Common myeloid progenitor, CD34-positive (primary cell): Measurements from ENCODE around the gene WNT3.

Experiments
- CTCF ChIA-PET: fragments of 350-600 bp; sonication (Branson Sonifier 250); formaldehyde crosslinking; loops from one replicate; lab custom pipeline; 2021; ENCODE audit warnings: antibody characterized with exemption; lab: Charles Lee
- POLR2A ChIA-PET: fragments of 350-600 bp; sonication (Branson Sonifier 250); formaldehyde crosslinking; loops from one replicate; lab custom pipeline; 2021; ENCODE audit warnings: antibody characterized with exemption; lab: Charles Lee
- DNase-seq, 3 donors: peaks; one replicate each; pipeline versions ENCODE4 v3.0.0 to v3.0.0-alpha.2; 2013
- H3K27ac ChIP-seq, 2 experiments: 1 replicate in 1 of 2; 2 replicates in 1 of 2; pipeline ENCODE4 v1.7.0; 2013; ENCODE audit warnings: inconsistent platforms in 2 of 2, low read length in 2 of 2, mild to moderate bottlenecking in 2 of 2, low read depth in 1 of 2, moderate library complexity in 1 of 2; ENCODE audit not compliant: severe bottlenecking in 2 of 2, insufficient read depth in 1 of 2, poor library complexity in 1 of 2
- H3K27me3 ChIP-seq, 5 experiments: replicated peaks in 2 of 5; 1 replicate in 3 of 5; 2 replicates in 2 of 5; pipeline versions ENCODE4 v1.6.1 to v1.7.0; 2013; ENCODE audit warnings: low read length in 4 of 5, mild to moderate bottlenecking in 2 of 5, moderate library complexity in 2 of 5, inconsistent platforms in 1 of 5; ENCODE audit not compliant: insufficient read depth in 5 of 5, control insufficient read depth in 4 of 5
- H3K36me3 ChIP-seq, 4 experiments: 1 replicate in 2 of 4; 2 replicates in 2 of 4; pipeline versions ENCODE4 v1.6.1 to v1.7.0; 2013; ENCODE audit warnings: low read length in 3 of 4, control low read depth in 1 of 4, mild to moderate bottlenecking in 1 of 4; ENCODE audit not compliant: control insufficient read depth in 4 of 4, insufficient read depth in 4 of 4
- H3K4me1 ChIP-seq, 4 experiments: 1 replicate in 3 of 4; 2 replicates in 1 of 4; pipeline versions ENCODE4 v1.6.1 to v1.7.1; 2013; ENCODE audit warnings: low read length in 3 of 4, mild to moderate bottlenecking in 3 of 4, control low read depth in 1 of 4, inconsistent platforms in 1 of 4, moderate library complexity in 1 of 4; ENCODE audit not compliant: control insufficient read depth in 4 of 4, insufficient read depth in 4 of 4; ENCODE audit errors: control extremely low read depth in 1 of 4
- H3K4me3 ChIP-seq, 7 experiments: 1 replicate in 4 of 7; 2 replicates in 3 of 7; pipeline versions ENCODE4 v1.5.1 to v1.7.0; 2013; ENCODE audit warnings: mild to moderate bottlenecking in 7 of 7, low read length in 6 of 7, moderate library complexity in 6 of 7, inconsistent platforms in 2 of 7, low read depth in 2 of 7, control low read depth in 1 of 7; ENCODE audit not compliant: insufficient read depth in 4 of 7, control insufficient read depth in 1 of 7; ENCODE audit errors: extremely low read depth in 1 of 7
- H3K9me3 ChIP-seq, 5 experiments: 1 replicate in 4 of 5; 2 replicates in 1 of 5; pipeline versions ENCODE4 v1.6.1 to v1.7.1; 2013; ENCODE audit warnings: low read length in 4 of 5, mild to moderate bottlenecking in 2 of 5, inconsistent platforms in 1 of 5, low read depth in 1 of 5, moderate library complexity in 1 of 5; ENCODE audit not compliant: control insufficient read depth in 4 of 5, insufficient read depth in 2 of 5; ENCODE audit errors: control extremely low read depth in 1 of 5
- WGBS: methylation state at CpG from one replicate; pipeline ENCODE4 v1.1.5; 2013; ENCODE audit not compliant: insufficient coverage; 5-methylcytosine and 5-hydroxymethylcytosine counted together

The WNT3 gene

DNA sequence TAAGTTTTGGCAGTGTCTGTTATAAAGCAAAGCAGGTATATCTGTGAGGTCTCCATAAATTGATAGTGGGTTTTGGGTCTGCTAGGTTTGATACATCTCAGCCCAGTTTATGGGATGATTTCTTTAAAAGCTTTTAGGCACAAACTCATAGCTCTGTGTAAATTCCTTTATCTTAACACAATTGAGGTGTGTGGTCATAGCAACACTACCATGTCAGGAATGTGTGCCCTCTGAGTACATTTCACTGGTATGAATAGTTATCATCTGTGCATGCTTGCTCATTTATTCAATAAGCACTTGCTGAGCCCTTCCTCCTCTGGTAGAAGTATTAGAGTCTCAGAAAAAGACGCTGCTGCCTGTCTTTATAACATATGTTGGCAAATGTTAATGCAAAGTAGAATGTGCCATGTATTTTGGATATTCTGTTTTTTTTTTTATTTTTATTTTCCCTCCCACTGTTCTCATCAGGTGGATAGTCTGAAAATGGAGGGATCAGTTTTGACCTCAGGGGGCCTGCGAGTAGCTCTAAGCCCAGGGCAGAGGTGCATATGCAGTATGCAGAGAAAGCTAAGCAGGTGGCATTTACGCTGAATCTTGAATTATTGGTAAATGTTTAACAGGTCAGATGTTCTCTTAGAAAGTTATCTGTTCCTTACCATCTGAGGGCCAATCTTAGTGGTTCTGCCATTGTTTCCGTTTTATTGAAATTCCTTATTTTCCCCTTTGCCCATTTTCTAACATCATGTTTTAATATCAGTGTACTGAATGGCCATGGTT, 90.7 kb downstream of the WNT3 start:
- ChIA-PET CTCF (interaction anchor here (0.8 kb wide), 1 partner anchor 10 kb away, joined by 3 read pairs; no protein-coding TSS in a partner anchor), POLR2A (interaction anchor here (1.0 kb wide), 1 partner anchor 8 kb away, joined by 3 read pairs; no protein-coding TSS in a partner anchor)
- DNase-seq, result no peak
- Histone ChIP-seq H3K9me3 (no peaks in the 10 kb centered on the region), H3K4me3 (no peak overlapping the region), H3K36me3 (peaks cover 1 to 14% (median 10%) of the 10 kb centered on the region in 4 experiments), H3K4me1 (no peaks in the 10 kb centered on the region), H3K27me3 (no peaks in the 10 kb centered on the region), H3K27ac (no peak overlapping the region)
- 90% methylated on average over 2 of the region's 4 CpGs for WGBS

DNA sequence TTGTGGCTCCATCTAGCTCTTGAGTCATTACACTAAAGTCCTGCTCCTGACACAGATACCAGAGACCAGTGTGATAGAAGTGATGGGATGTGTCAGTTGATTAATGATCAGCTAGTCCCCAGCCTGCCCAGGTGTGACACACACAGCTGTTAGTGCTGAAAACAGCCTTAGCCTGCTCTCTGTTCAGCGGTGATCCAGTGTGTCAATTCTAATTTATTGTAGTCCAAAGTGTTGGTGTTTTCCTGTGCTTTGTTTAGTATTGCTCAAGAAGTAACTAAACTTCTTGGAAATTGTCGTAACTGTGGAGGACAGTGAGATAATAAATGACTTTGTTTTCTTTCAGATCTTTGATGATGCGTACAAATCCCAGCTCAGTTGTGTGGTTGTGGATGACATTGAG, 92.3 kb downstream of the WNT3 start:
- ChIA-PET POLR2A (no interaction called here), CTCF (interaction anchor here (1.0 kb wide), 1 partner anchor 56 kb away, joined by 3 read pairs; no protein-coding TSS in a partner anchor)
- Histone ChIP-seq H3K4me1 (peaks cover 0 to 1% (median 0%) of the 10 kb centered on the region in 4 experiments), H3K9me3 (no peaks in the 10 kb centered on the region), H3K36me3 (peaks cover 2 to 16% (median 10%) of the 10 kb centered on the region in 4 experiments), H3K4me3 (no peak overlapping the region), H3K27me3 (no peaks in the 10 kb centered on the region), H3K27ac (no peak overlapping the region)
- DNase-seq, result no peak
- WGBS, result 85% methylated on average over 2 of the region's 3 CpGs

DNA sequence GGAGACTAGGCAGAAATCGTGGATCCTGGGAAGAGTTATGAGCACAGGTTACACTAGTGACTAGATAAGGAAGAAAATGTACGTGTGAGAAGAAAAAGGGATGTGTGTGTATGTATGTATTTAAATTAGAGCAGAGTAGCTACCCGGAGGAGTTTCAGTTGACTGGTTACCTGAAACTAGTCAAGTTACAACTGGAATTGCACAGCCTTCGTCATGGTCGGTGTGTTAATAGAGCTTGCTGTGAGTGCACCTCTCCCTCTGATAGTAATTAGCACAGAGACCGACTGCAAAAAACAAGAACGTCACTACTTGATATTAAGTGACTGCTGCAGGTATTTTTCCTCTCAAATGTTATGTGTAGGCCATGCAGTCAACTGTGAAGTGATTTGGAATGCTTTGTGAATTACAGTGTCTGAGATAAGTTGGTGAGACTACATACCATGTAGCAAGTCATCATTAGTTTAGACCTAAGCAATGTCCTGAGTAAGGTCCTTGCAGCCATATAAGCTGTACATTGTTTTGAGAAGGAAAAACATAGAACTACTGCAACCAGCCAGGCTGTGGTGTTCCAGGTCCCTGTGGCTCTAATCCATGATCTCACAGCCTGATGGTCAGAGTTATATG, 95.7 kb downstream of the WNT3 start:
- ChIA-PET CTCF (no interaction called here), POLR2A (no interaction called here)
- H3K27ac ChIP-seq, result no peak overlapping the region
- no peaks in the 10 kb centered on the region for H3K27me3 ChIP-seq
- DNase-seq, result no peak
- 85% methylated on average over 5 of the region's 7 CpGs for WGBS
- no peak overlapping the region for H3K4me3 ChIP-seq
- peaks cover 0 to 12% (median 4%) of the 10 kb centered on the region in 4 experiments for H3K4me1 ChIP-seq
- H3K36me3 ChIP-seq, result peaks cover 8 to 12% (median 9%) of the 10 kb centered on the region in 4 experiments
- no peaks in the 10 kb centered on the region for H3K9me3 ChIP-seq

DNA sequence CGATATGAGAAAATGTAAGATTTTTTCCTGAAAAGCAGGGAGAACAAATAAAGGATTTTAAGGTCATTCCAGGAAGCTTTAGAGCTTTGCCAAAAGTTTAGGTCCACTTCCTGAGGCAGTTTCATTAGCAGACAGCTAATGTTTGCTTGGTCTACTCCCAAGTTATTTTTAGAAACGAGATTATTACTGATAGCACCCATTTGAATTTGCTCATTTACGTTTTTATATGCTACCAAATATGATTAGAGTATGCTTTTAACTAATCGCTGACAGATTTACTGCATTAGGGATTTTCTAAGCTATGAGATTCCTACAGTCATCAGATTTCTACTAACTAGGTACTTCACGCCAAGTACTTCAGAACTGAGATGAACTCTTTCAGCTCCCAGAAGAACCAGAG, 98.1 kb downstream of the WNT3 start:
- WGBS, result 100% methylated on average over 2 of the region's 5 CpGs
- H3K27me3 ChIP-seq, result no peaks in the 10 kb centered on the region
- H3K27ac ChIP-seq, result no peak overlapping the region
- H3K4me3 ChIP-seq, result no peak overlapping the region
- no peaks in the 10 kb centered on the region for H3K9me3 ChIP-seq
- H3K36me3 ChIP-seq, result peaks cover 7 to 16% (median 12%) of the 10 kb centered on the region in 4 experiments
- ChIA-PET POLR2A (no interaction called here), CTCF (no interaction called here)
- no peak for DNase-seq
- H3K4me1 ChIP-seq, result peaks cover 0 to 12% (median 4%) of the 10 kb centered on the region in 4 experiments

DNA sequence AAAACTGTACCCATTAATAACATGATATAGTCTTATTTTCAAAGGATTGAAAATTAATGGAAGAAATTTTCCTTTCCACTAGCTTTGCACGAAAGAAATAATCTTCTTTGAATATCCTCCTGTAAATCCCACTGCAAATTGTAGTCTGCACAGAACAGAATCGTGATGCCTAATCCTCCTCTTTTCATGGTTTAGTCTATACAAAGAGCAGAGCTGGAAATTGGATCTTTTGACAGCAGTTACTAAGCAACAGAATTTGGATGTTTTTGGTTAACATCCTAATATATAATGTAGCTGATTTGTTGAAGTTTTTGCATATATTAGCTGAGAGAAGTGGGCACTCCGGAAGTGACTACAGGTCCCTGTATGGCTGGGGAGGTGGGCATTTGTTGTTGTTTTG, 98.6 kb downstream of the WNT3 start:
- POLR2A ChIA-PET, result no interaction called here
- H3K4me3 ChIP-seq, result no peak overlapping the region
- peaks cover 0 to 12% (median 4%) of the 10 kb centered on the region in 4 experiments for H3K4me1 ChIP-seq
- no peak for DNase-seq
- H3K27me3 ChIP-seq, result no peaks in the 10 kb centered on the region
- WGBS, result 94% methylated on average over 2 of the region's 3 CpGs
- H3K27ac ChIP-seq, result no peak overlapping the region
- CTCF ChIA-PET, result no interaction called here
- H3K36me3 ChIP-seq, result peaks cover 7 to 19% (median 12%) of the 10 kb centered on the region in 4 experiments
- H3K9me3 ChIP-seq, result no peaks in the 10 kb centered on the region

DNA sequence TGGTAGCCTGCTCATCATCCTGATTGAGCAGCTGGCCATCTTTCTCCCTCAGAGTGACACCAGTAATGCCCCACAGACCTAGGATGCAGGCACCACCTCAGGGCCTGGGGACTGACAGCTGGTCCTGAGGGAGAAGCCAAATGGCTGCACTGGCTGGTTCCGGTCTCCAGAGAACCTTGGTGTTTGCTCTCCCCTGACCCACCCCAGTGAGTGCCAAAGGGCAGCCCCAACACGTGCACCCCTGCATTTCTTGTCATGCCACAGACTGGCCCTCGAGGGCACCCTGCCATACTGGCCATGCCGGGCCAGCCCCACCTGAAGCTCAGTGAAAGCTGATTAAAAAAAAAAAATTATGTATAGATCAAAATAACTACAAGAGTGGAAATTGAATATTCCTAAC, 100.5 kb downstream of the WNT3 start:
- peaks cover 2 to 12% (median 8%) of the 10 kb centered on the region in 4 experiments for H3K4me1 ChIP-seq
- no peak overlapping the region for H3K4me3 ChIP-seq
- WGBS, result 100% methylated on average over 1 of the region's 4 CpGs
- H3K27ac ChIP-seq, result no peak overlapping the region
- H3K9me3 ChIP-seq, result no peaks in the 10 kb centered on the region
- H3K27me3 ChIP-seq, result no peaks in the 10 kb centered on the region
- POLR2A ChIA-PET, result no interaction called here
- peaks cover 10 to 24% (median 11%) of the 10 kb centered on the region in 4 experiments for H3K36me3 ChIP-seq
- CTCF ChIA-PET, result no interaction called here
- no peak for DNase-seq
